VCaP (cell line): ENCODE measurements around the gene NOP9.
A peak's percentile ranks its signal among the peaks of the same experiment; 100 is the strongest.

ENCODE experiments used
- H3K27ac ChIP-seq: fragments of 450-650 bp; 2 replicates; pipeline ENCODE4 v1.5.1; 2017
- CTCF ChIP-seq: fragments of 450-650 bp; conservative IDR thresholded peaks from 2 replicates; pipeline ENCODE4 v1.5.1; 2017; ENCODE audit warnings: mild to moderate bottlenecking, moderate library complexity

The NOP9 gene

DNA sequence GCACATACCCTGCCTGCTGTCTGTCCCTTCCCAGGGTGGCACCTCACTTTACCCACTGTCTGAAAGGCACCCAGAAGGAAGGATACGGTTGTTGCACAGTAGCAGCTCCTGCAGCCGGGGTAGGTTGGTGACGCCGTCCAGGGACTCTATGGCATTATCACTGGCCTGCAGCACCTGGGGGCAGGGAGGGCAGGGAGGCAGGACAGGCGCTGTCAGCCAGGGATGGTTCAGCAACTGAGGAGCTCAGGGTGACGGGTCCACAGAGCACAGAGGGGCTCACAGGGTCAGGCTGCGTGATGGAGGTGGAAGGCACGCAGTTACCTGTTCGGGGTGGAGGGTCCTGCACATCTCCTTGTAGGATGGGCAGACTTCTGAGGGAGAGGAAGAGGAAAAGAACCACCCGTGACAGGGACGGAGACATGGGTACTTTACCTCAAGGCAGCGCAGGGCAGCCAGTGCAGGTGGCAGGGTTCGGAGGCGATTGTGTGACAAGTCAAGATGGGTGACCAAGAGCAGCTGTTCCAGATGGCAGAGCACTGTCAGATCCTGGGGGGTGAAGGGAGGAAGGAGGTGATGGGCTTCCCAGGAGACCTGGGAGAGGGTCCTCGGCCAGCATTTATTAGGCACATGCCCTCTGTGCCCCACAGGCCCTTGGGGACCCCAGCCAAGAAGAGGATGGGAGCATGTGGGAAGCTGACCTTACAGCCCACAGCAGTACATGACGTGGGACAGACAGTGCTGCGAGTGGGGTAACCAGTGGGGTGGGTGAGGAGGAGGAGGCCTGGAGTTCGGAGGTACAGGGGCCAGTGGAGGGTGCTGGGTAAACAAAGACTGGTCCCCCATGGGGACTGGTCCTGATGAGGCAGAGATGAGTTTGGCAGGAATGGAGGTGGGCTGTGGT lies 33.1 kb upstream of the NOP9 start:
- no peak overlapping the region for H3K27ac ChIP-seq
- no peak for TF ChIP-seq CTCF

DNA sequence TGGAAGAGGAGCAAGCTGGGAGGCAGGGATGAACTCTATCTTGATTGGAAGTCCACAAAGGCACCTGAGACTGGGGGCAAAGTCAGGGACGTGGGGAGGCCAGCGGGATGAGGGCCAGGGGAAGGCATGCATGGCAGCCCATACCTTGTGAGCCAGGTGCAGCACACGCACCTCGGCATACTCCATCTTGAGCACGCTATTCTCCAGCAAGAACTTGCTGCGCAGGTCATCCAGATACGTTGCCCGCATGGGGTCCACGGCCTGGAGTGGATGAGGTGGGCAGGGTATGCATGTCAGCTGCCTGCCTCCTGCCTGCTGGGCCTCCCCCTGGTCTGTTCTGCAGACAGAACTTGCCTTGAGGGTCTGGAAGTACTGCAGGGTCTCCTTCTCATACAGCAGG lies 32.1 kb upstream of the NOP9 start:
- H3K27ac ChIP-seq, result no peak overlapping the region

GRCh38 chr14:24268225-24268624 lies 31.4 kb upstream of the NOP9 start:
- no peak for TF ChIP-seq CTCF
- H3K27ac ChIP-seq, result no peak overlapping the region

More for the DNA sequence above, 32.1 kb upstream of the NOP9 start:
- no peak for TF ChIP-seq CTCF

- no peak for TF ChIP-seq CTCF
- H3K27ac ChIP-seq, result no peak overlapping the region
Measured at GRCh38 chr14:24269368-24269767, 30.3 kb upstream of the NOP9 start.

DNA sequence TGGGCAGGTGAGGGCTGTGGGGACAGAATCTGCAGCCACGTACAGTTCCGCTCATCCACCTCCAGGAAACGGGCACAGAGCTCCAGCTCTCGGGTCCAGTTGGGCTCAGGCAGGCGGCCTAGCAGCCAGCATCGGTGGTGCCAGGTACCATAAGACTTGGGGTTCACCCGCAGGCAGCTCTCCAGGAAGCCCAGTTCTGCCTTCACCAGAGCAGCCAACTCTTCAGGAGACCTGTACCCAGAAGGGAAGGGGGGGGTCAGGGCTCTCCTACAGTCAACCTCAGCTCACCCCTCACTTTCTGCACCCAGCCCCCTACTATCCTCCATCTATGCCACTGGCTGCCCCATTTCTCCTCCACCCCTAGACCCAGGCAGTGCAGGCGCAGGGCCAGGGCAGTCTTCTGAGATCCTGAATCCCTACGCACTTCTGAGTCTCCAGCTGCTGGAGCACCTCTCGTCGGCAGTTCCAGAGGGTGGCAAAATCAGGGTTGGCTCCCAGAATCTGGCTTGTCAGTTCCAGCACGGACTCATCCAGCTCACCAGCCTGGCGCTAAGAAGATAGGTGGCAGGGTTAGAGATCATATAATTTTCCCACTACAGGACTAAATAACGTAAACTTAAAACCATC lies 29.6 kb upstream of the NOP9 start:
- no peak overlapping the region; the same call in 1 of the 2 replicates for H3K27ac ChIP-seq
- no peak for TF ChIP-seq CTCF

DNA sequence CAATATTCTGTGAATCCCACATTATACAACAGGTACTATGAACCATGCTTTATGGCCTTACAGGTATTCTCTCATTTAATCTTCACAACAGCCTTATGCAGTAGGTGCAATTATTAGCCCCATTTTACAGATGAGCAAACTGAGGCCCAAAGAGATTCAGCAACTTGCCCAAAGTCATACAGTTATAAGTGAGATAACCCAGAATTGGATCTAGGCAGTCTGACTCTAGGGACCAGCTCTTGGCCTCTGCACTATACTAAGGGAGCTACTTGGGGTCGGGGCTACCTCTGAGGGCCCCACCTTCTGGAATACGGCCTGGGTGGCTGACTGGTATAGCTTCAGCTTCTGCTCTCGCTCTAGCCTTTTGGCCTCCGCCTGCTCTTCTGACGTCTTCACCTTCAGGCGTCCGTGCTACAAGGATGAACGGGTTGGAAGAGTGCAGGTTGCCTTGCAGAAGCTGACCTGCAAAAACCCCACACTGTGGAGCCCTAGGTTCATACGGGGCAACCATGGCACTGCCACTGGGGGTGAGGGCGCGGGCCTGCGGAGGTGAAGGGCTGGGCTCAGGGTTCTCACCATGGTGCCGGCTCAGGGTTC lies 29.0 kb upstream of the NOP9 start:
- TF ChIP-seq CTCF, result no peak
- H3K27ac ChIP-seq, result peak overlapping the region; percentile 93

DNA sequence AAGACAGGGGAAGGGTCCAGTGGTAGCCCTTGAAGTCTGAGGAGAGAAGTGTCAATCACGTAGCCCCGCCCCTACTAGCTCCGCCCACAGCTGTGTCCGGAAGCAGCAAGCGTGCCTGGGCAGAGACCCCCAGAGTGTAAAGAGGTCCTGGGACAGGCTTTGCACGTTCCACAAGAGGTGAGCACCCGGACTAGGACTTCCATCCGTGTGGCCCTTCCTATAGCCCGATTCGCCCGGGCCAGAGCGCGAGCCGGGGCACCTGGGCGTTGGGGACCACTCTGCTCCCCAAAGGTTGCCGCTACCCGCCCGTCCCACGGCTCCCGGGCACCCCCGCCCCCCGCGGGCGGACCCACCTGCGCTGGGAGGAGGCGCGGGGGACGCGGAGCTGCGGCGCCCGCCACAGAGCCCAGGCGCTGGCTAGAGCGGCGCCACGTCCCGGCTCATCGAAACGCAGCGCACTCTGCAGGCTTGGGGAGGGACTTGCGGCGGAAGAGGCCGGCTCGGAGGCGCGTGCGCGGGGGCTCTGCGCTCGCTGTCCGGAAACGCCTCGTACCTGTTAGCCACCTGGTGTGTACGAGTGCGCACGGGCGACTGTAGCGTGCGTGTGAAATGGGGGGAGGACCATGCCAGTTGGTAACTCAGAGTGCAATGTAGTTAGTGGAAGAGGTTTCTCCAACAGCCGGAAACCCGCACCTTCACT lies 28.4 kb upstream of the NOP9 start, which contains the start of gene RABGGTA:
TSS of gene RABGGTA (minus strand) at position 464 of the 700 bp plus-strand sequence. CDS start 482 bp downstream, outside the sequence.
- peak within 1 kb of the TSS; percentile 93 for H3K27ac ChIP-seq

More for the DNA sequence above, 28.4 kb upstream of the NOP9 start, which contains the start of gene RABGGTA:
- TF ChIP-seq CTCF, result peak; percentile 84
